CD4-positive, alpha-beta T cell treated with Interferon alpha-2 for 1 hour (primary cell): ENCODE measurements around the gene CHMP4A.
"Not testable (repeated sequence)": the region's sequence is repeated elsewhere in the genome, so short reads cannot be mapped to it uniquely, and the experiment has no call there.

ENCODE experiments used
- DNase-seq, 2 donors: peaks; one replicate each; pipeline ENCODE4 v3.0.0-alpha.2; 2020 to 2022

Gene CHMP4A

GRCh38 chr14:24246765-24247212, 33.5 kb upstream of the CHMP4A start:
- DNase-seq = peak in 1 of 2 donors; percentile 76

- not testable (repeated sequence) for DNase-seq
Measured at GRCh38 chr14:24245350-24245749, 32.1 kb upstream of the CHMP4A start.

- DNase-seq = peak in 1 of 2 donors; percentile 38
Measured at GRCh38 chr14:24243336-24243836, 30.1 kb upstream of the CHMP4A start.

- peak; percentile 95 for DNase-seq
Measured at GRCh38 chr14:24241829-24242443, 28.6 kb upstream of the CHMP4A start.

GRCh38 chr14:24240110-24240918, 27.0 kb upstream of the CHMP4A start:
- DNase-seq = no peak

- no peak for DNase-seq
Measured at GRCh38 chr14:24238527-24239037, 25.3 kb upstream of the CHMP4A start.

- no peak for DNase-seq
Measured at GRCh38 chr14:24238123-24238522, 24.8 kb upstream of the CHMP4A start.

GRCh38 chr14:24237463-24237955, 24.2 kb upstream of the CHMP4A start:
- no peak for DNase-seq

- no peak for DNase-seq
Measured at GRCh38 chr14:24236689-24237462, 23.6 kb upstream of the CHMP4A start.

GRCh38 chr14:24235804-24236688, 22.8 kb upstream of the CHMP4A start:
- DNase-seq = no peak

GRCh38 chr14:24234095-24235005, 21.1 kb upstream of the CHMP4A start:
- no peak for DNase-seq

- no peak for DNase-seq
Measured at GRCh38 chr14:24233538-24233866, 20.2 kb upstream of the CHMP4A start.

- DNase-seq = no peak
Measured at GRCh38 chr14:24232645-24233537, 19.6 kb upstream of the CHMP4A start, which contains the start of gene GMPR2. TSS of gene GMPR2 (plus strand) at chr14:24232929. CDS start at chr14:24233254, 325 bp downstream.

GRCh38 chr14:24232121-24232644, 18.9 kb upstream of the CHMP4A start, which contains the start of gene NEDD8:
TSS of gene NEDD8 (minus strand) at chr14:24232367. CDS start at chr14:24232267, 100 bp downstream.
- DNase-seq = peak; percentile 90

- peak in 1 of 2 donors; percentile 37 for DNase-seq
Measured at GRCh38 chr14:24231263-24232120, 18.2 kb upstream of the CHMP4A start.

GRCh38 chr14:24228902-24229301, 15.6 kb upstream of the CHMP4A start:
- no peak for DNase-seq

GRCh38 chr14:24226473-24226872, 13.2 kb upstream of the CHMP4A start:
- DNase-seq = no peak

GRCh38 chr14:24224618-24225071, 11.4 kb upstream of the CHMP4A start:
- DNase-seq = no peak
